GM23338 (cell line): ENCODE results near the gene DOLPP1.

Experiments
- CREB1 ChIP-seq: fragments of 250-450 bp; sonication (Bioruptor Pico); IDR thresholded peaks from 2 replicates; pipeline ENCODE4 v1.5.0; 2020; ENCODE audit warnings: low read depth, mild to moderate bottlenecking, moderate library complexity
- CTCF ChIP-seq, 2 experiments: fragments of 200-600 bp in 1 of 2; sonication (generic) in 1 of 2; conservative IDR thresholded peaks; 2 replicates each; pipeline versions ENCODE4 v1.5.1 to v1.6.1; 2016 to 2017; ENCODE audit warnings: antibody characterized with exemption in 2 of 2, low read depth in 2 of 2, mild to moderate bottlenecking in 2 of 2, moderate library complexity in 1 of 2
- EZH2 ChIP-seq: fragments of 200-600 bp; sonication (generic); IDR thresholded peaks from one replicate; pipeline ENCODE4 v1.8.0; 2017; ENCODE audit warnings: antibody characterized with exemption, mild to moderate bottlenecking, low read depth; ENCODE audit not compliant: unreplicated experiment
- EZH2phosphoT487 ChIP-seq: fragments of 200-600 bp; sonication (generic); IDR thresholded peaks from one replicate; pipeline ENCODE4 v1.8.1; 2018; ENCODE audit warnings: antibody characterized with exemption; ENCODE audit not compliant: unreplicated experiment
- POLR2AphosphoS5 ChIP-seq: IDR thresholded peaks from 2 replicates; pipeline ENCODE4 v1.6.1; 2016; ENCODE audit warnings: antibody characterized with exemption, low read depth

GRCh38 chr9:129108805-129109536, 28.1 kb downstream of the DOLPP1 start:
- TF ChIP-seq POLR2AphosphoS5 (no peak), CTCF (conservative IDR thresholded peaks at IDR 0.05; ENCODE audit: low read depth in 2 of 2) (no peak), CREB1 (CRISPR knock-in tag) (no peak), EZH2phosphoT487 (no peak), EZH2 (no peak)
